SK-N-SH (cell line): ENCODE data around the gene DHODH. TPM values are rescaled to one million over a fixed set of nuclear protein-coding genes. Genes with fewer than 3 reads are reported as not detected.

Experiments used
- CTCF ChIA-PET: fragments of 300-600, 350-600 bp; formaldehyde crosslinking; extraction: SDS; loops from one replicate; lab custom pipeline; 2021; lab: Yijun Ruan, JAX
- POLR2A ChIA-PET: fragments of 350-600 bp; sonication (Branson Sonifier 250); formaldehyde crosslinking; extraction: SDS; loops from one replicate; lab custom pipeline; 2020; ENCODE audit warnings: antibody characterized with exemption, inconsistent platforms; lab: Yijun Ruan, JAX
- DNase-seq: peaks from one replicate; pipeline ENCODE4 v3.0.0; 2012
- H2AFZ ChIP-seq: fragments of 200-600 bp; sonication (generic); 2 replicates; pipeline ENCODE4 v1.8.1; 2016; ENCODE audit warnings: antibody characterized with exemption, mild to moderate bottlenecking, low read depth
- H3F3A ChIP-seq: fragments of 200-600 bp; sonication (generic); replicated peaks from 2 replicates; pipeline ENCODE3; 2016; ENCODE audit warnings: antibody characterized with exemption, mild to moderate bottlenecking; ENCODE audit not compliant: insufficient read depth
- H3K27ac ChIP-seq, 2 experiments: fragments of 200-500 bp in 1 of 2; fragments of 200-600 bp in 1 of 2; sonication (Bioruptor generic) in 1 of 2; sonication (generic), shearing (Covaris generic) in 1 of 2; 2 replicates each; pipeline versions ENCODE4 v1.5.1 to v1.6.1; 2014 to 2016; ENCODE audit warnings: low read depth in 2 of 2, inconsistent platforms in 1 of 2, low read length in 1 of 2, mild to moderate bottlenecking in 1 of 2, mixed read lengths in 1 of 2
- H3K27me3 ChIP-seq: fragments of 200-600 bp; sonication (generic), shearing (Covaris generic); 2 replicates; pipeline ENCODE4 v1.6.1; 2016; ENCODE audit warnings: mixed run types; ENCODE audit not compliant: insufficient read depth
- H3K36me3 ChIP-seq, 2 experiments: fragments of 200-500 bp in 1 of 2; fragments of 200-600 bp in 1 of 2; sonication (Bioruptor generic) in 1 of 2; sonication (generic) in 1 of 2; replicated peaks in 1 of 2; 2 replicates each; pipeline versions ENCODE3 to v1.5.1; 2014 to 2016; ENCODE audit warnings: low read length in 1 of 2, mild to moderate bottlenecking in 1 of 2; ENCODE audit not compliant: insufficient read depth in 2 of 2, control insufficient read depth in 1 of 2
- H3K4me1 ChIP-seq, 2 experiments: fragments of 200-500 bp in 1 of 2; fragments of 200-600 bp in 1 of 2; sonication (Bioruptor generic) in 1 of 2; sonication (generic), shearing (Covaris generic) in 1 of 2; 2 replicates each; pipeline versions ENCODE4 v1.5.1 to v1.6.1; 2014 to 2016; ENCODE audit warnings: low read depth in 1 of 2, low read length in 1 of 2, mixed run types in 1 of 2; ENCODE audit not compliant: insufficient read depth in 2 of 2, control insufficient read depth in 1 of 2
- H3K4me2 ChIP-seq: fragments of 200-600 bp; sonication (generic), shearing (Covaris generic); 2 replicates; pipeline ENCODE4 v1.6.1; 2017; ENCODE audit warnings: mixed run types
- H3K4me3 ChIP-seq, 2 experiments: fragments of 200-500 bp in 1 of 2; fragments of 200-600 bp in 1 of 2; sonication (Bioruptor generic) in 1 of 2; sonication (generic), shearing (Covaris generic) in 1 of 2; 2 replicates each; pipeline versions ENCODE4 v1.5.1 to v1.8.1; 2014 to 2016; ENCODE audit warnings: low read depth in 2 of 2, inconsistent platforms in 1 of 2, low read length in 1 of 2, mild to moderate bottlenecking in 1 of 2, mixed read lengths in 1 of 2, moderate library complexity in 1 of 2
- H3K79me2 ChIP-seq: fragments of 200-600 bp; sonication (generic); 2 replicates; pipeline ENCODE4 v1.8.1; 2017; ENCODE audit warnings: mild to moderate bottlenecking; ENCODE audit not compliant: insufficient read depth
- H3K9ac ChIP-seq: fragments of 200-600 bp; sonication (generic); 2 replicates; pipeline ENCODE4 v1.6.1; 2017; ENCODE audit warnings: mixed run types
- H3K9me2 ChIP-seq: fragments of 200-600 bp; sonication (generic); 2 replicates; pipeline ENCODE4 v1.6.1; 2017; ENCODE audit warnings: mixed run types
- H3K9me3 ChIP-seq: fragments of 200-600 bp; sonication (generic); 2 replicates; pipeline ENCODE4 v1.6.1; 2017; ENCODE audit warnings: mixed run types, mild to moderate bottlenecking, moderate library complexity
- H4K20me1 ChIP-seq: fragments of 200-600 bp; sonication (generic); 2 replicates; pipeline ENCODE4 v1.6.1; 2017; ENCODE audit warnings: mild to moderate bottlenecking, mixed run types; ENCODE audit not compliant: insufficient read depth
- CTCF ChIP-seq: fragments of 200-600 bp; sonication (generic); IDR thresholded peaks from 2 replicates; pipeline ENCODE4 v1.6.1; 2017; ENCODE audit warnings: antibody characterized with exemption, mild to moderate bottlenecking, moderate library complexity
- EZH2phosphoT487 ChIP-seq: fragments of 200-600 bp; sonication (generic); IDR thresholded peaks from 2 replicates; pipeline ENCODE4 v1.6.1; 2017; ENCODE audit warnings: low read depth, mixed run types, mild to moderate bottlenecking, antibody characterized with exemption, moderate library complexity, borderline replicate concordance
- FOSL2 ChIP-seq: IDR thresholded peaks from 2 replicates; pipeline ENCODE4 v1.4.0; 2012; ENCODE audit warnings: low read depth, mild to moderate bottlenecking, moderate library complexity, borderline replicate concordance
- JUND ChIP-seq: IDR thresholded peaks from 2 replicates; pipeline ENCODE4 v1.4.0; 2012
- MEF2A ChIP-seq: IDR thresholded peaks from 2 replicates; pipeline ENCODE4 v1.4.0; 2012; ENCODE audit warnings: low read depth, borderline replicate concordance
- NFIC ChIP-seq: IDR thresholded peaks from 2 replicates; pipeline ENCODE4 v1.4.0; 2012; ENCODE audit warnings: borderline replicate concordance
- NRF1 ChIP-seq: IDR thresholded peaks from 2 replicates; pipeline ENCODE4 v1.6.1; 2012; ENCODE audit warnings: low read depth, mild to moderate bottlenecking, low read length
- RXRA ChIP-seq: IDR thresholded peaks from 2 replicates; pipeline ENCODE4 v1.4.0; 2012; ENCODE audit warnings: low read depth, mild to moderate bottlenecking, borderline replicate concordance
- SIN3A ChIP-seq: IDR thresholded peaks from 2 replicates; pipeline ENCODE4 v1.6.1; 2012; ENCODE audit warnings: low read depth, mild to moderate bottlenecking, low read length, moderate library complexity, borderline replicate concordance
- SMC3 ChIP-seq: IDR thresholded peaks from 2 replicates; pipeline ENCODE4 v1.6.1; 2012; ENCODE audit warnings: low read depth, low read length, improper control_type of control experiment
- TCF12 ChIP-seq: IDR thresholded peaks from 2 replicates; pipeline ENCODE4 v1.4.0; 2012
- TEAD4 ChIP-seq: IDR thresholded peaks from 2 replicates; pipeline ENCODE4 v1.4.0; 2012; ENCODE audit warnings: mild to moderate bottlenecking, borderline replicate concordance; ENCODE audit not compliant: insufficient read depth
- USF2 ChIP-seq: fragments of 150-350 bp; IDR thresholded peaks from 2 replicates; pipeline ENCODE4 v1.6.1; 2017; ENCODE audit warnings: antibody characterized with exemption, low read length, low read depth, borderline replicate concordance
- YY1 ChIP-seq: IDR thresholded peaks from 2 replicates; pipeline ENCODE4 v1.4.0; 2012; ENCODE audit warnings: low read depth, mild to moderate bottlenecking
- WGBS: methylation state at CpG from one replicate; pipeline ENCODE4 v1.1.6; 2017; ENCODE audit warnings: low lambda C conversion rate; 5-methylcytosine and 5-hydroxymethylcytosine counted together
- polyA plus RNA-seq, 3 experiments: library from polyadenylated mRNA; depleted of rRNA; stranded (reverse); fragments of >200 nt; gene quantifications; 2 replicates each; pipeline ENCODE4 v1.2.3, GENCODE V29; 2012

The DHODH gene
- polyA plus RNA-seq, 1 of the 3 experiments (the other 2 are of a cell fraction), result 10.9 TPM

- Histone ChIP-seq H3K4me2 (no peak overlapping the region), H3K9me2 (no peaks in the 10 kb centered on the region), H3F3A (no peaks in the 10 kb centered on the region), H3K79me2 (no peaks in the 10 kb centered on the region), H3K9me3 (no peaks in the 10 kb centered on the region), H3K4me3 (no peak overlapping the region), H3K36me3 (no peaks in the 10 kb centered on the region), H2AFZ (no peak overlapping the region), H3K4me1 (no peaks in the 10 kb centered on the region), H3K9ac (no peak overlapping the region), H3K27ac (no peak overlapping the region), H3K27me3 (no peaks in the 10 kb centered on the region), H4K20me1 (no peaks in the 10 kb centered on the region)
- ChIA-PET CTCF (interaction anchor here (1.4 to 3.0 kb wide), 3 partner anchors 12 to 91 kb away, joined by 4 to 11 read pairs (median 7); no protein-coding TSS in a partner anchor), POLR2A (no interaction called here)
- TF ChIP-seq CTCF, result no peak
- no peak for TF ChIP-seq EZH2phosphoT487
- no peak for TF ChIP-seq FOSL2
- TF ChIP-seq NRF1, result no peak
- no peak for TF ChIP-seq USF2
- no peak for TF ChIP-seq RXRA
- TF ChIP-seq JUND, result no peak
- no peak for TF ChIP-seq SMC3
- no peak for TF ChIP-seq TEAD4
- TF ChIP-seq YY1, result no peak
- DNase-seq, result no peak
- WGBS, result 88% methylated on average over 9 of the region's 9 CpGs
Measured at GRCh38 chr16:71973001-71973400, 35.5 kb upstream of the DHODH start.

- POLR2A ChIA-PET, result no interaction called here
Measured at GRCh38 chr16:71974068-71974818, 34.3 kb upstream of the DHODH start.

More at GRCh38 chr16:71974068-71974818, 34.3 kb upstream of the DHODH start:
- Histone ChIP-seq H3K27me3 (no peaks in the 10 kb centered on the region), H3K4me1 (no peaks in the 10 kb centered on the region), H3K27ac (no peak overlapping the region), H3K79me2 (no peaks in the 10 kb centered on the region), H4K20me1 (no peaks in the 10 kb centered on the region), H2AFZ (no peak overlapping the region)
- TF ChIP-seq TEAD4 (no peak), NFIC (no peak), YY1 (no peak), NRF1 (no peak), MEF2A (no peak), USF2 (no peak), SIN3A (no peak), TCF12 (no peak)
- TF ChIP-seq, all 33 proteins: peak for 0
- CTCF ChIA-PET, result interaction anchor here (1.3 to 1.8 kb wide), 2 partner anchors 13 to 92 kb away, joined by 4 to 6 read pairs; no protein-coding TSS in a partner anchor
- no peak overlapping the region for H3K4me3 ChIP-seq
- no peak for DNase-seq
- no peak overlapping the region for H3K4me2 ChIP-seq
- H3F3A ChIP-seq, result no peaks in the 10 kb centered on the region
- H3K9me3 ChIP-seq, result no peaks in the 10 kb centered on the region
- no peaks in the 10 kb centered on the region for H3K36me3 ChIP-seq
- H3K9ac ChIP-seq, result no peak overlapping the region
- WGBS, result 89% methylated on average over 14 of the region's 15 CpGs
- no peaks in the 10 kb centered on the region for H3K9me2 ChIP-seq
